Naive thymus-derived CD4-positive, alpha-beta T cell (primary cell): ENCODE measurements around the gene H2AZ2. TPM values are rescaled to one million over a fixed set of nuclear protein-coding genes. Genes with fewer than 3 reads are reported as not detected.
A peak's percentile ranks its signal among the peaks of the same experiment; 100 is the strongest.
"Not testable (repeated sequence)": the region's sequence is repeated elsewhere in the genome, so short reads cannot be mapped to it uniquely, and the experiment has no call there.

Experiments used
- ATAC-seq: fragments of 150-1000 bp; cut with Tn5 transposase; 2 replicates; pipeline ENCODE4 v1.10.0; 2021; ENCODE audit warnings: mild to moderate bottlenecking, moderate library complexity
- CTCF ChIA-PET: fragments of 350-600 bp; sonication (Branson Sonifier 250); formaldehyde crosslinking; loops from one replicate; lab custom pipeline; 2021; ENCODE audit warnings: antibody characterized with exemption; lab: Charles Lee
- POLR2A ChIA-PET: fragments of 350-600 bp; sonication (Branson Sonifier 250); formaldehyde crosslinking; loops from one replicate; lab custom pipeline; 2021; ENCODE audit warnings: antibody characterized with exemption, inconsistent platforms; lab: Charles Lee
- DNase-seq, 9 donors: peaks; one replicate each; pipeline versions ENCODE4 v3.0.0 to v3.0.0-alpha.2; 2020 to 2022; ENCODE audit warnings: mixed read lengths in 1 of 9
- H3K27ac ChIP-seq: one replicate; pipeline ENCODE4 v1.7.0; 2013; ENCODE audit warnings: mild to moderate bottlenecking, low read depth, low read length, moderate library complexity
- H3K27me3 ChIP-seq, 2 donors: one replicate each; pipeline ENCODE4 v1.7.0; 2013; ENCODE audit warnings: low read length in 2 of 2, mild to moderate bottlenecking in 2 of 2, moderate library complexity in 2 of 2; ENCODE audit not compliant: control insufficient read depth in 2 of 2, insufficient read depth in 2 of 2
- H3K36me3 ChIP-seq, 3 experiments: 1 replicate in 2 of 3; 2 replicates in 1 of 3; pipeline ENCODE4 v1.7.0; 2013; ENCODE audit warnings: low read length in 3 of 3, mild to moderate bottlenecking in 3 of 3, moderate library complexity in 1 of 3; ENCODE audit not compliant: insufficient read depth in 3 of 3, control insufficient read depth in 2 of 3
- H3K4me1 ChIP-seq, 2 donors: one replicate each; pipeline ENCODE4 v1.7.0; 2013; ENCODE audit warnings: low read length in 2 of 2, mild to moderate bottlenecking in 2 of 2, moderate library complexity in 1 of 2; ENCODE audit not compliant: control insufficient read depth in 2 of 2, insufficient read depth in 2 of 2
- H3K4me3 ChIP-seq: 2 replicates; pipeline ENCODE4 v1.7.0; 2013; ENCODE audit warnings: mild to moderate bottlenecking, low read length
- H3K9me3 ChIP-seq, 3 experiments: 1 replicate in 2 of 3; 2 replicates in 1 of 3; pipeline ENCODE4 v1.7.0; 2013; ENCODE audit warnings: low read length in 3 of 3; ENCODE audit not compliant: control insufficient read depth in 2 of 3
- H3K27ac Mint-ChIP-seq, 9 donors: one replicate each; pipeline ENCODE4 v1.8.0; 2020 to 2022; ENCODE audit warnings: mixed read lengths in 9 of 9, mild to moderate bottlenecking in 8 of 9, moderate library complexity in 5 of 9, inconsistent platforms in 2 of 9
- H3K27me3 Mint-ChIP-seq, 5 donors: one replicate each; pipeline ENCODE4 v1.8.0; 2021 to 2022; ENCODE audit warnings: mixed read lengths in 5 of 5, mild to moderate bottlenecking in 1 of 5
- H3K36me3 Mint-ChIP-seq, 5 donors: one replicate each; pipeline ENCODE4 v1.8.0; 2020 to 2022; ENCODE audit warnings: mixed read lengths in 5 of 5, mild to moderate bottlenecking in 3 of 5, inconsistent platforms in 1 of 5
- H3K4me1 Mint-ChIP-seq, 7 donors: one replicate each; pipeline ENCODE4 v1.8.0; 2020 to 2022; ENCODE audit warnings: mixed read lengths in 7 of 7, mild to moderate bottlenecking in 3 of 7, inconsistent platforms in 1 of 7
- H3K4me3 Mint-ChIP-seq, 10 donors: one replicate each; pipeline ENCODE4 v1.8.0; 2020 to 2022; ENCODE audit warnings: mild to moderate bottlenecking in 10 of 10, mixed read lengths in 10 of 10, moderate library complexity in 6 of 10, inconsistent platforms in 2 of 10
- H3K9me3 Mint-ChIP-seq, 11 donors: one replicate each; pipeline ENCODE4 v1.8.0; 2020 to 2022; ENCODE audit warnings: mixed read lengths in 11 of 11, mild to moderate bottlenecking in 4 of 11, inconsistent platforms in 1 of 11, moderate library complexity in 1 of 11
- intact Hi-C, 2 donors: fragments of 100-400 bp; cut with micrococcal nuclease; formaldehyde crosslinking; loops; one replicate each; pipeline ENCODE4 v1.15.1; 2023
- polyA plus RNA-seq, 2 donors: library from polyadenylated mRNA; unstranded; fragments of 300-500 nt; fragmentation: Illumina TruSeq; gene quantifications; one replicate each; pipeline ENCODE4 v1.2.3, GENCODE V29; 2021
- total RNA-seq, 6 experiments: library from RNA in 5 of 6; stranded (reverse) in 5 of 6; gene quantifications; 1 replicate in 5 of 6; 2 replicates in 1 of 6; pipeline ENCODE4 v1.2.3 and lab custom pipeline; 2021 to 2026

Gene H2AZ2
- total and polyA plus RNA-seq, 7 experiments from 2014 or later = 141 to 284 (median 146) TPM

DNA sequence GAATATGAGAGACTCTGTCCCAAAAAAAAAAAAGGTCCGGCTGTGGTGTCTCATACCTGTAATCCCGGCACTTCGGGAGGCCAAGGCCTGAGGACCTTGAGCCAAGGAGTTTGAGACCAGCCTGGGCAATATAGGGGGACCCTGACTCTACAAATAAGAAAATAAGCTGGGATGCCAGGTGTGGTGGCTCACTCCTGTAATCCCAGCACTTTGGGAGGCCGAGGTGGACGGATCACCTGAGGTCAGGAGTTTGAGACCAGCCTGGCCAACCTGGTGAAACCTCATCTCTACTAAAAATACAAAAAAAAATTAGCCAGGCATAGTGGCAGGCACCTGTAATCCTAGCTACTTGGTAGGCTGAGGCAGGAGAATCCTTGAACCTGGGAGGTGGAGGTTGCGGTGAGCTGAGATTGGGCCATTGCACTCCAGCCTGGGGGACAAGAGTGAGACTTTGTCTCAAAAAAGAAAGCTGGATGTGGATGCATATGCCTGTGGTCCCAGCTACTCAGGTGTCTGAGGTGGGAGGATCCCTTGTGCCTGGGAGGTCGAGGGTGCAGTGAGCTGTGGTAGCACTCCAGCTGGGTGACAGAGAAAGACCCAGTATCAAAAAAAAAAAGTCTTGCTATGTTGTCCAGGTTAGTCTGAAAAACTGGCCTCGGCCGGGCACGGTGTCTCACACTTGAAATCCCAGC lies 43.9 kb downstream of the H2AZ2 start:
- not testable (repeated sequence) for H3K27ac Mint-ChIP-seq
- peaks cover 4 to 27% (median 21%) of the 10 kb centered on the region in 5 donors for H3K36me3 Mint-ChIP-seq

GRCh38 chr7:44802418-44803025 lies 45.4 kb downstream of the H2AZ2 start:
- Mint-ChIP-seq H3K4me3 (no peak overlapping the region), H3K27ac (peak overlapping the region in 4 of 9 donors; percentile 11 to 71 (median 21)), H3K36me3 (peaks cover 4 to 34% (median 22%) of the 10 kb centered on the region in 5 donors), H3K27me3 (no peaks in the 10 kb centered on the region), H3K9me3 (no peaks in the 10 kb centered on the region), H3K4me1 (peaks cover 6 to 41% (median 38%) of the 10 kb centered on the region in 7 donors)
- POLR2A ChIA-PET = interaction anchor here (1.1 to 1.5 kb wide), 3 partner anchors 10 to 52 kb away, joined by 3 to 4 read pairs (median 3); no protein-coding TSS in a partner anchor
- intact Hi-C loops = no loop called here
- no peak for ATAC-seq
- peaks cover 12 to 21% of the 10 kb centered on the region in 2 donors for H3K4me1 ChIP-seq
- H3K27me3 ChIP-seq = no peaks in the 10 kb centered on the region
- H3K9me3 ChIP-seq = no peaks in the 10 kb centered on the region
- no peak for DNase-seq
- CTCF ChIA-PET = no interaction called here
- H3K36me3 ChIP-seq = peaks cover 10 to 59% (median 27%) of the 10 kb centered on the region in 3 experiments
- peak overlapping the region; percentile 49 for H3K27ac ChIP-seq
- H3K4me3 ChIP-seq = no peak overlapping the region

More for the DNA sequence above, 43.9 kb downstream of the H2AZ2 start:
- ATAC-seq, H3K9me3 Mint-ChIP-seq, H3K4me1 ChIP-seq, H3K27ac ChIP-seq, H3K27me3 ChIP-seq, H3K9me3 ChIP-seq, H3K27me3 Mint-ChIP-seq, H3K4me3 Mint-ChIP-seq, intact Hi-C loops, H3K4me3 ChIP-seq, DNase-seq: not testable (repeated sequence)
- CTCF ChIA-PET = interaction anchor here (0.7 kb wide), 1 partner anchor 174 kb away, joined by 5 read pairs; no protein-coding TSS in a partner anchor
- POLR2A ChIA-PET = interaction anchor here (0.7 to 1.8 kb wide), 3 partner anchors 15 to 59 kb away, joined by 3 to 5 read pairs (median 4); no protein-coding TSS in a partner anchor
- peaks cover 10 to 55% (median 27%) of the 10 kb centered on the region in 3 experiments for H3K36me3 ChIP-seq
- H3K4me1 Mint-ChIP-seq = peaks cover 0 to 27% (median 25%) of the 10 kb centered on the region in 7 donors

GRCh38 chr7:44801890-44802289 lies 46.0 kb downstream of the H2AZ2 start:
- ChIA-PET CTCF (interaction anchor here (0.6 kb wide), 1 partner anchor 363 kb away, joined by 3 read pairs; no protein-coding TSS in a partner anchor), POLR2A (interaction anchor here (1.1 to 1.5 kb wide), 3 partner anchors 9 to 51 kb away, joined by 3 to 4 read pairs (median 3); no protein-coding TSS in a partner anchor)
- Mint-ChIP-seq H3K36me3 (peaks cover 4 to 38% (median 26%) of the 10 kb centered on the region in 5 donors), H3K27ac (peak overlapping the region in 5 of 9 donors; percentile 4 to 82 (median 66)), H3K4me1 (peaks cover 8 to 45% (median 42%) of the 10 kb centered on the region in 7 donors), H3K27me3 (no peaks in the 10 kb centered on the region), H3K4me3 (peak overlapping the region in 1 of 10 donors; percentile 56), H3K9me3 (peaks cover 0 to 2% (median 0%) of the 10 kb centered on the region in 11 donors)
- Histone ChIP-seq H3K9me3 (no peaks in the 10 kb centered on the region), H3K4me1 (peaks cover 12 to 21% of the 10 kb centered on the region in 2 donors), H3K27ac (no peak overlapping the region), H3K36me3 (peaks cover 10 to 63% (median 27%) of the 10 kb centered on the region in 3 experiments), H3K4me3 (no peak overlapping the region), H3K27me3 (no peaks in the 10 kb centered on the region)
- intact Hi-C loops = no loop called here
- ATAC-seq (no peak), DNase-seq (no peak)

DNA sequence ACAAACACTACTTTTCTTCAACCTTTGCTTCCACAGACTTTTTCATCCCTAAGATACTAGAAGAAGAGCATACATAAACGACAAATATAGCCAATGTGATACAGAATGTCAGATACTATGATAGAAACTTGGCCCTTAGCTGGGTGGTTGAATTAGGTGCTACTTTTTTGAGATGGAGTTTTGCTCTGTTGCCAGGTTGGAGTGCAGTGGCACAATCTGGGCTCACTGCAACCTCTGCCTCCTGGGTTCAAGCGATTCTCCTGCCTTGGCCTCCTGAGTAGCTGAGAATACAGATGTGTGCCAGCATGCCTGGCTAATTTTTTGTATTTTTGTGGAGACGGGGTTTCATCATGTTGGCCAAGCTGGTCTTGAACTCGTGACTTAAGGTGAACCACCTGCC lies 47.9 kb downstream of the H2AZ2 start:
- no peaks in the 10 kb centered on the region for H3K27me3 ChIP-seq
- DNase-seq (no peak), ATAC-seq (no peak)
- intact Hi-C loops = loop anchor here in 1 of 2 donors (5.0 kb wide), 3 partner anchors 122 to 718 kb away; partner anchors contain the start of genes MYO1G and POLM
- Mint-ChIP-seq H3K36me3 (peaks cover 4 to 38% (median 26%) of the 10 kb centered on the region in 5 donors), H3K4me1 (peaks cover 8 to 45% (median 42%) of the 10 kb centered on the region in 7 donors), H3K27me3 (no peaks in the 10 kb centered on the region), H3K27ac (peak overlapping the region in 7 of 9 donors; percentile 8 to 77 (median 44)), H3K9me3 (peaks cover 0 to 2% (median 0%) of the 10 kb centered on the region in 11 donors), H3K4me3 (peak overlapping the region in 3 of 10 donors; percentile 13 to 69 (median 37))
- ChIA-PET POLR2A (interaction anchor here (0.6 kb wide), 1 partner anchor 176 kb away, joined by 4 read pairs; no protein-coding TSS in a partner anchor), CTCF (no interaction called here)
- peaks cover 10 to 60% (median 27%) of the 10 kb centered on the region in 3 experiments for H3K36me3 ChIP-seq
- H3K27ac ChIP-seq = peak overlapping the region; percentile 38
- H3K4me1 ChIP-seq = peaks cover 12 to 21% of the 10 kb centered on the region in 2 donors
- no peak overlapping the region for H3K4me3 ChIP-seq
- no peaks in the 10 kb centered on the region for H3K9me3 ChIP-seq

DNA sequence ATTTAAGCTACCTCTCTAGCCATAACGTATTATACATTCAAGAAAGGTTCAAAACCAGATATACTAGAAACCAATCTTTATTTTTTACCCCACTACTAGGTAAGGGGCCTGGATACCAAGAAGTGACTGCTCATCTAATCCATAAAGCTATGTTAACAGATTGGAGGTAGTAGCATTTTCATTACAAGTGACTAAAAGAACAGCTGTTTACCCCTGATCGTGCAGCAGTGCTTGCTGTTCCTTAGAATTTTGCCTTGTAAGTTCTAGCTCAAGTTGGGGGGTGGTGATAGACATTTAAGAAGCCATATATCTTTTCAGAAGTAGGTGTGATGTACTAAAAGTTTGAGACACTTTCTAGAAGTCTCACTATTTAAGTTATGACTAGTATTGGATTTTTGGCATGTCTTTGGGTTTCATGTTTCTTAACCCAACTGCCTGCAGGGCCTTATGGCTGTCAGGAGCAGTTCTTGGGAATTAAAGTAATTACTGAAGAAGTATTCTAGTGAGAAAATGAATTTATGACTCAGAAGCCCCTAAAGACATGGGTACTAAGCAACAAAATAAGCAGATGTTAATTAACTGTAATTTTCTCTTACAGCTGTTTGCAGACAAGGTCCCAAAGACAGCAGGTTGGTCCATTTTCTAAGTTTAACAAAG lies 49.1 kb downstream of the H2AZ2 start:
- peak overlapping the region; percentile 98 for H3K27ac ChIP-seq
- Mint-ChIP-seq H3K27ac (peak overlapping the region; percentile 2 to 99 (median 96)), H3K36me3 (peaks cover 4 to 36% (median 26%) of the 10 kb centered on the region in 5 donors), H3K9me3 (peaks cover 0 to 2% (median 0%) of the 10 kb centered on the region in 11 donors), H3K27me3 (no peaks in the 10 kb centered on the region), H3K4me1 (peaks cover 8 to 45% (median 42%) of the 10 kb centered on the region in 7 donors), H3K4me3 (peak overlapping the region; percentile 87 to 99 (median 98))
- intact Hi-C loops = loop anchor here in 1 of 2 donors (5.0 kb wide), 3 partner anchors 124 to 716 kb away; partner anchors contain the start of genes MYO1G and POLM
- H3K4me1 ChIP-seq = peaks cover 12 to 21% of the 10 kb centered on the region in 2 donors
- H3K36me3 ChIP-seq = peaks cover 7 to 50% (median 27%) of the 10 kb centered on the region in 3 experiments
- no peaks in the 10 kb centered on the region for H3K9me3 ChIP-seq
- DNase-seq (no peak), ATAC-seq (no peak)
- peak overlapping the region; percentile 87 for H3K4me3 ChIP-seq
- CTCF ChIA-PET = interaction anchor here (0.5 to 1.4 kb wide), 9 partner anchors 24 to 598 kb away, joined by 3 to 6 read pairs (median 3); partner anchors contain the start of genes H2AZ2 and YKT6
- POLR2A ChIA-PET = interaction anchor here (0.6 to 2.7 kb wide), 15 partner anchors 9 to 339 kb away, joined by 3 to 43 read pairs (median 4); partner anchors contain the start of genes H2AZ2, OGDH, TMED4 and ZMIZ2
- H3K27me3 ChIP-seq = no peaks in the 10 kb centered on the region
